Liver (tissue), 9 donors: Measurements from ENCODE around the gene ILDR1. TPM values are rescaled to one million over a fixed set of nuclear protein-coding genes. Genes with fewer than 3 reads are reported as not detected.

Experiments
- DNase-seq: peaks from one replicate; pipeline ENCODE4 v3.0.0-alpha.2; 2017; ENCODE audit warnings: low spot score
- H3K27ac ChIP-seq, 2 donors: one replicate each; pipeline ENCODE4 v1.7.0; 2013; ENCODE audit warnings: inconsistent platforms in 2 of 2, low read length in 2 of 2, control low read depth in 1 of 2, low read depth in 1 of 2, mild to moderate bottlenecking in 1 of 2
- H3K27me3 ChIP-seq, 4 donors: one replicate each; pipeline versions ENCODE4 v1.6.1 to v1.7.0; 2013; ENCODE audit warnings: low read length in 3 of 4, inconsistent platforms in 1 of 4, mild to moderate bottlenecking in 1 of 4, moderate library complexity in 1 of 4; ENCODE audit not compliant: control insufficient read depth in 4 of 4, insufficient read depth in 4 of 4
- H3K36me3 ChIP-seq, 4 donors: one replicate each; pipeline versions ENCODE4 v1.6.1 to v1.7.0; 2013; ENCODE audit warnings: low read length in 3 of 4, mild to moderate bottlenecking in 3 of 4, low read depth in 1 of 4, moderate library complexity in 1 of 4; ENCODE audit not compliant: control insufficient read depth in 4 of 4, insufficient read depth in 3 of 4
- H3K4me1 ChIP-seq, 4 donors: one replicate each; pipeline versions ENCODE4 v1.6.1 to v1.7.0; 2013; ENCODE audit warnings: low read length in 3 of 4, mild to moderate bottlenecking in 3 of 4, moderate library complexity in 1 of 4; ENCODE audit not compliant: control insufficient read depth in 4 of 4, insufficient read depth in 4 of 4
- H3K4me3 ChIP-seq, 3 donors: one replicate each; pipeline versions ENCODE4 v1.6.1 to v1.7.0; 2013; ENCODE audit warnings: low read length in 3 of 3, control low read depth in 1 of 3, low read depth in 1 of 3, mild to moderate bottlenecking in 1 of 3
- H3K9ac ChIP-seq, 2 donors: one replicate each; pipeline ENCODE4 v1.7.0; 2013; ENCODE audit warnings: low read length in 2 of 2, mild to moderate bottlenecking in 2 of 2, moderate library complexity in 2 of 2, control low read depth in 1 of 2, low read depth in 1 of 2
- H3K9me3 ChIP-seq, 4 donors: one replicate each; pipeline versions ENCODE4 v1.6.1 to v1.7.0; 2013; ENCODE audit warnings: low read length in 3 of 4; ENCODE audit not compliant: control insufficient read depth in 4 of 4
- ATF3 ChIP-seq: IDR thresholded peaks from 2 replicates; pipeline ENCODE4 v1.6.1; 2016; ENCODE audit warnings: antibody characterized with exemption
- CTCF ChIP-seq: fragments of 150-350 bp; IDR thresholded peaks from 2 replicates; pipeline ENCODE4 v1.5.1; 2017; ENCODE audit warnings: improper control_type of control experiment, low read depth, low read length; ENCODE audit not compliant: missing input control
- EGR1 ChIP-seq, 2 donors: IDR thresholded peaks; 2 replicates each; pipeline ENCODE4 v1.6.1; 2016 to 2018; ENCODE audit warnings: antibody characterized with exemption in 2 of 2, low read depth in 2 of 2
- FOXA2 ChIP-seq: IDR thresholded peaks from 2 replicates; pipeline ENCODE4 v1.6.1; 2016; ENCODE audit warnings: antibody characterized with exemption
- GABPA ChIP-seq, 2 donors: IDR thresholded peaks in 1 of 2; conservative IDR thresholded peaks in 1 of 2; 2 replicates each; pipeline ENCODE4 v1.6.1; 2016; ENCODE audit warnings: antibody characterized with exemption in 2 of 2, mild to moderate bottlenecking in 1 of 2, moderate library complexity in 1 of 2
- HNF4A ChIP-seq, 2 donors: conservative IDR thresholded peaks; 2 replicates each; pipeline ENCODE4 v1.6.1; 2016; ENCODE audit warnings: antibody characterized with exemption in 2 of 2, mild to moderate bottlenecking in 2 of 2
- HNF4G ChIP-seq: IDR thresholded peaks from 2 replicates; pipeline ENCODE4 v1.6.1; 2016; ENCODE audit warnings: antibody characterized with exemption
- JUND ChIP-seq, 2 donors: IDR thresholded peaks; 2 replicates each; pipeline ENCODE4 v1.6.1; 2016; ENCODE audit warnings: antibody characterized with exemption in 2 of 2
- MAX ChIP-seq: IDR thresholded peaks from 2 replicates; pipeline ENCODE4 v1.6.1; 2016; ENCODE audit warnings: antibody characterized with exemption
- NR2F2 ChIP-seq: IDR thresholded peaks from 2 replicates; pipeline ENCODE4 v1.6.1; 2016; ENCODE audit warnings: antibody characterized with exemption
- RAD21 ChIP-seq, 2 donors: IDR thresholded peaks; 2 replicates each; pipeline ENCODE4 v1.6.1; 2016; ENCODE audit warnings: antibody characterized with exemption in 2 of 2, mild to moderate bottlenecking in 2 of 2
- REST ChIP-seq: IDR thresholded peaks from 2 replicates; pipeline ENCODE4 v1.6.1; 2016; ENCODE audit warnings: antibody characterized with exemption, mild to moderate bottlenecking
- RXRA ChIP-seq, 2 donors: IDR thresholded peaks; 2 replicates each; pipeline ENCODE4 v1.6.1; 2017 to 2018; ENCODE audit warnings: antibody characterized with exemption in 2 of 2, mild to moderate bottlenecking in 1 of 2
- SP1 ChIP-seq: IDR thresholded peaks from 2 replicates; pipeline ENCODE4 v1.6.1; 2018; ENCODE audit warnings: antibody characterized with exemption, mild to moderate bottlenecking
- TAF1 ChIP-seq: conservative IDR thresholded peaks from 2 replicates; pipeline ENCODE4 v1.6.1; 2016; ENCODE audit warnings: antibody characterized with exemption, mild to moderate bottlenecking
- YY1 ChIP-seq: IDR thresholded peaks from 2 replicates; pipeline ENCODE4 v1.6.1; 2016; ENCODE audit warnings: antibody characterized with exemption, mild to moderate bottlenecking
- ZBTB33 ChIP-seq: IDR thresholded peaks from 2 replicates; pipeline ENCODE4 v1.6.1; 2016; ENCODE audit warnings: antibody characterized with exemption
- WGBS: extraction: QIAGEN DNeasy Blood & Tissue Kit; methylation state at CpG from one replicate; pipeline ENCODE4 v1.1.7; 2013; 5-methylcytosine and 5-hydroxymethylcytosine counted together
- polyA plus RNA-seq, 2 donors: library from polyadenylated mRNA; stranded (reverse) in 1 of 2; unstranded in 1 of 2; fragments of 200-250 nt in 1 of 2; fragments of >200 nt in 1 of 2; fragmentation: Nextera tagmentation in 1 of 2; extraction: Ambion mirVana in 1 of 2; gene quantifications; one replicate each; pipeline versions ENCODE4 v1.2.1 to v1.2.3, GENCODE V29; 2013 to 2015
- total RNA-seq, 2 donors: library from RNA; depleted of rRNA; stranded (reverse); fragments of >200 nt; gene quantifications; one replicate each; pipeline ENCODE4 v1.2.3, GENCODE V29; 2014
- donor health status: healthy.
- donor health status: healthy.
- donor health status: healthy.
- donor health status: healthy.
- donor health status: healthy.

ILDR1 gene
- total and polyA plus RNA-seq, 4 donors, result 0.07 to 1.7 (median 0.19) TPM

GRCh38 chr3:122031123-122031468 is 9.0 kb upstream of the ILDR1 start:
- Histone ChIP-seq H3K4me1 (no peaks in the 10 kb centered on the region), H3K9me3 (no peaks in the 10 kb centered on the region), H3K9ac (no peak overlapping the region), H3K36me3 (no peaks in the 10 kb centered on the region), H3K27me3 (no peaks in the 10 kb centered on the region), H3K27ac (no peak overlapping the region), H3K4me3 (no peak overlapping the region)
- WGBS, result 84% methylated on average over 1 of the region's 1 CpG
- DNase-seq, result no peak
- TF ChIP-seq HNF4G, result no peak
- TF ChIP-seq FOXA2, result no peak
- TF ChIP-seq RXRA (IDR thresholded peaks at IDR 0.05), result no peak
- TF ChIP-seq NR2F2, result no peak
- no peak for TF ChIP-seq GABPA (IDR thresholded peaks at IDR 0.05 in 1 of 2, conservative IDR thresholded peaks at IDR 0.05 in 1 of 2)
- no peak for TF ChIP-seq REST
- TF ChIP-seq TAF1, result no peak
- TF ChIP-seq MAX, result no peak
- TF ChIP-seq ZBTB33, result no peak
- no peak for TF ChIP-seq JUND (IDR thresholded peaks at IDR 0.05)
- no peak for TF ChIP-seq ATF3
- TF ChIP-seq SP1, result no peak
- TF ChIP-seq RAD21 (IDR thresholded peaks at IDR 0.05), result no peak
- TF ChIP-seq YY1, result no peak
- TF ChIP-seq CTCF, result no peak

GRCh38 chr3:122030381-122031122 is 8.5 kb upstream of the ILDR1 start:
- H3K4me3 ChIP-seq, result no peak overlapping the region
- WGBS, result 90% methylated on average over 3 of the region's 3 CpGs
- H3K27me3 ChIP-seq, result no peaks in the 10 kb centered on the region
- TF ChIP-seq NR2F2 (no peak), SP1 (no peak), FOXA2 (no peak), RXRA (IDR thresholded peaks at IDR 0.05) (no peak), CTCF (no peak), JUND (IDR thresholded peaks at IDR 0.05) (no peak), YY1 (no peak), REST (no peak), MAX (no peak), EGR1 (IDR thresholded peaks at IDR 0.05; ENCODE audit: low read depth in 2 of 2) (no peak), HNF4A (conservative IDR thresholded peaks at IDR 0.05) (no peak)

More at GRCh38 chr3:122030381-122031122, 8.5 kb upstream of the ILDR1 start:
- H3K9ac ChIP-seq, result no peak overlapping the region
- no peaks in the 10 kb centered on the region for H3K36me3 ChIP-seq
- no peak overlapping the region for H3K27ac ChIP-seq
- H3K9me3 ChIP-seq, result no peaks in the 10 kb centered on the region
- H3K4me1 ChIP-seq, result no peaks in the 10 kb centered on the region
- DNase-seq, result no peak
